OCI-LY1 (cell line): Measurements from ENCODE around the gene BTLA.

Source experiments
- H2AFZ ChIP-seq: fragments of 200-600 bp; sonication (generic), shearing (Covaris generic); 2 replicates; pipeline ENCODE4 v1.6.0; 2014; ENCODE audit warnings: antibody characterized with exemption, mild to moderate bottlenecking, low read length
- H3F3A ChIP-seq: fragments of 200-600 bp; sonication (generic), shearing (Covaris generic); 2 replicates; pipeline ENCODE4 v1.6.0; 2014; ENCODE audit warnings: mild to moderate bottlenecking, antibody characterized with exemption, low read length, moderate library complexity; ENCODE audit not compliant: insufficient read depth
- H3K27ac ChIP-seq: fragments of 200-600 bp; sonication (generic); 2 replicates; pipeline ENCODE4 v1.5.1; 2014; ENCODE audit warnings: low read length, mixed run types, mild to moderate bottlenecking, low read depth; ENCODE audit not compliant: poor library complexity, severe bottlenecking
- H3K27me3 ChIP-seq: fragments of 200-600 bp; sonication (generic); 2 replicates; pipeline ENCODE4 v1.6.0; 2014; ENCODE audit warnings: antibody characterized with exemption, mild to moderate bottlenecking, low read length, moderate library complexity; ENCODE audit not compliant: insufficient read depth
- H3K36me3 ChIP-seq: fragments of 200-600 bp; sonication (generic); 2 replicates; pipeline ENCODE4 v1.6.1; 2014; ENCODE audit warnings: mild to moderate bottlenecking, antibody characterized with exemption, low read length, moderate library complexity, mixed read lengths; ENCODE audit not compliant: insufficient read depth
- H3K4me1 ChIP-seq: fragments of 200-600 bp; sonication (generic); 2 replicates; pipeline ENCODE4 v1.5.1; 2014; ENCODE audit warnings: mild to moderate bottlenecking, low read length, moderate library complexity; ENCODE audit not compliant: insufficient read depth, severe bottlenecking
- H3K4me2 ChIP-seq: fragments of 200-600 bp; sonication (generic), shearing (Covaris generic); 2 replicates; pipeline ENCODE4 v1.6.1; 2014; ENCODE audit warnings: low read length
- H3K4me3 ChIP-seq: fragments of 200-600 bp; sonication (generic); 2 replicates; pipeline ENCODE4 v1.5.1; 2014; ENCODE audit warnings: low read length, low read depth, mild to moderate bottlenecking, mixed read lengths; ENCODE audit not compliant: poor library complexity, severe bottlenecking
- H3K79me2 ChIP-seq: fragments of 200-600 bp; shearing (Covaris generic); 2 replicates; pipeline ENCODE4 v1.6.1; 2016; ENCODE audit warnings: mixed run types, low read length, mixed read lengths; ENCODE audit not compliant: insufficient read depth
- H3K9ac ChIP-seq: fragments of 200-600 bp; sonication (generic), shearing (Covaris generic); 2 replicates; pipeline ENCODE4 v1.6.1; 2014; ENCODE audit warnings: mild to moderate bottlenecking, low read length, mixed read lengths
- H3K9me2 ChIP-seq: fragments of 200-600 bp; sonication (generic), shearing (Covaris generic); 2 replicates; pipeline ENCODE4 v1.6.1; 2014; ENCODE audit warnings: low read depth, mild to moderate bottlenecking, low read length, mixed read lengths
- H3K9me3 ChIP-seq: fragments of 200-600 bp; shearing (Covaris generic); 2 replicates; pipeline ENCODE4 v1.6.1; 2014; ENCODE audit warnings: low read length, mixed read lengths
- H4K20me1 ChIP-seq: fragments of 200-600 bp; sonication (generic), shearing (Covaris generic); 2 replicates; pipeline ENCODE4 v1.6.0; 2016; ENCODE audit warnings: mild to moderate bottlenecking, low read length; ENCODE audit not compliant: insufficient read depth
- EZH2 ChIP-seq: fragments of 200-600 bp; sonication (generic), shearing (Covaris generic); IDR thresholded peaks from 2 replicates; pipeline ENCODE4 v1.8.0; 2017; ENCODE audit warnings: borderline replicate concordance, mixed run types, mild to moderate bottlenecking, antibody characterized with exemption, low read length, moderate library complexity, mixed read lengths
- TF ChIP-seq, protein P1 (sequence below): fragments of 200-600 bp; sonication (generic), shearing (Covaris generic); IDR thresholded peaks from 2 replicates; pipeline ENCODE4 v1.5.1; 2017; ENCODE audit warnings: mild to moderate bottlenecking, antibody characterized with exemption, low read length, moderate library complexity, mixed read lengths

The BTLA gene

GRCh38 chr3:112460519-112461195 lies 38.6 kb downstream of the BTLA start:
- Histone ChIP-seq H3K27me3 (no peaks in the 10 kb centered on the region), H3F3A (no peaks in the 10 kb centered on the region), H3K79me2 (no peaks in the 10 kb centered on the region)

DNA sequence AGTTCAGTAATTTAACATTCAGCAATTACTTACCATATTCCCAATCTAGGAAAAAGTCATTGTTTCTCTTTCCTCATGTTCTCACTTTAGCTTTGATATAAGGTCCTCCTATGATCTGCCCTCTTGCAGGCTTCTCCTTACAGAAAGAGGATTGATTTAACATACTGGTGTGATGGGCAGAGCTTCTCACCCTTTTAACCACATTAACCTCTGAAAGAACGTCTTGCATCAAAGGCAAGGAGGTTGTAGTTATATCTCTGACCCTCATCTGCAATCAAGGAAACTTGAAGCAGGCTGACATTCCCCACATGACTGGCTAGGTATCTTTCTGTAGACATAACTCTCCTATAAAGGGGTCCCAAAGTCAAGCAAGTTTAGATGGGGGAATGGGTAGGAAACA lies 39.5 kb downstream of the BTLA start:
- H3K9ac ChIP-seq: no peak overlapping the region
- no peaks in the 10 kb centered on the region for H3K27me3 ChIP-seq
- no peaks in the 10 kb centered on the region for H4K20me1 ChIP-seq
- H3K9me2 ChIP-seq: no peaks in the 10 kb centered on the region
- H3K4me2 ChIP-seq: no peak overlapping the region
- H3K36me3 ChIP-seq: no peaks in the 10 kb centered on the region
- H3F3A ChIP-seq: no peaks in the 10 kb centered on the region
- no peak overlapping the region for H3K4me3 ChIP-seq
- no peaks in the 10 kb centered on the region for H3K9me3 ChIP-seq
- peaks cover 18% of the 10 kb centered on the region for H3K4me1 ChIP-seq
- no peaks in the 10 kb centered on the region for H3K79me2 ChIP-seq
- TF ChIP-seq, protein P1, sequence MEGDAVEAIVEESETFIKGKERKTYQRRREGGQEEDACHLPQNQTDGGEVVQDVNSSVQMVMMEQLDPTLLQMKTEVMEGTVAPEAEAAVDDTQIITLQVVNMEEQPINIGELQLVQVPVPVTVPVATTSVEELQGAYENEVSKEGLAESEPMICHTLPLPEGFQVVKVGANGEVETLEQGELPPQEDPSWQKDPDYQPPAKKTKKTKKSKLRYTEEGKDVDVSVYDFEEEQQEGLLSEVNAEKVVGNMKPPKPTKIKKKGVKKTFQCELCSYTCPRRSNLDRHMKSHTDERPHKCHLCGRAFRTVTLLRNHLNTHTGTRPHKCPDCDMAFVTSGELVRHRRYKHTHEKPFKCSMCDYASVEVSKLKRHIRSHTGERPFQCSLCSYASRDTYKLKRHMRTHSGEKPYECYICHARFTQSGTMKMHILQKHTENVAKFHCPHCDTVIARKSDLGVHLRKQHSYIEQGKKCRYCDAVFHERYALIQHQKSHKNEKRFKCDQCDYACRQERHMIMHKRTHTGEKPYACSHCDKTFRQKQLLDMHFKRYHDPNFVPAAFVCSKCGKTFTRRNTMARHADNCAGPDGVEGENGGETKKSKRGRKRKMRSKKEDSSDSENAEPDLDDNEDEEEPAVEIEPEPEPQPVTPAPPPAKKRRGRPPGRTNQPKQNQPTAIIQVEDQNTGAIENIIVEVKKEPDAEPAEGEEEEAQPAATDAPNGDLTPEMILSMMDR: no peak
- TF ChIP-seq EZH2: no peak
- no peak overlapping the region for H2AFZ ChIP-seq
- no peak overlapping the region for H3K27ac ChIP-seq

More at GRCh38 chr3:112460519-112461195, 38.6 kb downstream of the BTLA start:
- no peak overlapping the region for H3K4me2 ChIP-seq
- TF ChIP-seq EZH2: no peak
- TF ChIP-seq, protein P1: no peak
- H3K9ac ChIP-seq: no peak overlapping the region
- peaks cover 27% of the 10 kb centered on the region for H3K4me1 ChIP-seq
- no peaks in the 10 kb centered on the region for H3K9me2 ChIP-seq
- no peaks in the 10 kb centered on the region for H4K20me1 ChIP-seq
- H3K9me3 ChIP-seq: no peaks in the 10 kb centered on the region
- H2AFZ ChIP-seq: no peak overlapping the region
- H3K27ac ChIP-seq: no peak overlapping the region
- no peak overlapping the region for H3K4me3 ChIP-seq
- no peaks in the 10 kb centered on the region for H3K36me3 ChIP-seq

GRCh38 chr3:112456147-112456546 lies 43.1 kb downstream of the BTLA start:
- H3K4me1 ChIP-seq: no peaks in the 10 kb centered on the region
- no peaks in the 10 kb centered on the region for H3K79me2 ChIP-seq
- H3K9ac ChIP-seq: no peak overlapping the region

More at GRCh38 chr3:112456147-112456546, 43.1 kb downstream of the BTLA start:
- Histone ChIP-seq H2AFZ (no peak overlapping the region), H3K9me3 (no peaks in the 10 kb centered on the region), H4K20me1 (no peaks in the 10 kb centered on the region), H3K4me2 (no peak overlapping the region), H3K27me3 (no peaks in the 10 kb centered on the region), H3K27ac (no peak overlapping the region), H3K4me3 (no peak overlapping the region), H3F3A (no peaks in the 10 kb centered on the region), H3K36me3 (no peaks in the 10 kb centered on the region), H3K9me2 (no peaks in the 10 kb centered on the region)
- no peak for TF ChIP-seq EZH2
- TF ChIP-seq, protein P1: no peak
